ENCODE data around the gene CLEC11A.
"Not testable (repeated sequence)": the region's sequence is repeated elsewhere in the genome, so short reads cannot be mapped to it uniquely, and the experiment has no call there.

Gene CLEC11A

GRCh38 chr19:50761501-50761900, 38.3 kb downstream of the CLEC11A start:
- DNase-seq (ENCODE audit: low read depth) = not testable (repeated sequence)

GRCh38 chr19:50763521-50763920, 40.4 kb downstream of the CLEC11A start:
- not testable (repeated sequence) for DNase-seq (ENCODE audit: low read depth)

GRCh38 chr19:50764409-50764808, 41.2 kb downstream of the CLEC11A start:
- DNase-seq (ENCODE audit: low read depth) = no peak

GRCh38 chr19:50766746-50767145, 43.6 kb downstream of the CLEC11A start:
- not testable (repeated sequence) for DNase-seq (ENCODE audit: low read depth)

- DNase-seq (ENCODE audit: low read depth) = not testable (repeated sequence)
These were observed 44.1 kb downstream of the CLEC11A start for GRCh38 chr19:50767263-50767662.

- DNase-seq (ENCODE audit: low read depth) = no peak
These were observed 45.1 kb downstream of the CLEC11A start for GRCh38 chr19:50768277-50768676.

- DNase-seq (ENCODE audit: low read depth) = not testable (repeated sequence)
These were observed 47.0 kb downstream of the CLEC11A start, which contains the start of gene GPR32 for GRCh38 chr19:50770164-50770563. Gene GPR32, plus strand, starts transcription at chr19:50770464. Its CDS starts 137 bp downstream, at chr19:50770601.

GRCh38 chr19:50770888-50771287, 47.7 kb downstream of the CLEC11A start:
- DNase-seq (ENCODE audit: low read depth) = no peak

GRCh38 chr19:50772476-50772875, 49.3 kb downstream of the CLEC11A start:
- no peak for DNase-seq (ENCODE audit: low read depth)

- DNase-seq (ENCODE audit: low read depth) = not testable (repeated sequence)
These were observed 49.7 kb downstream of the CLEC11A start for GRCh38 chr19:50772912-50773311.

GRCh38 chr19:50773454-50773853, 50.3 kb downstream of the CLEC11A start:
- DNase-seq (ENCODE audit: low read depth) = not testable (repeated sequence)

Data from activated T-cell treated with anti-CD3 and anti-CD28 coated beads for 24 hours (primary cell).